SH-SY5Y (cell line): ENCODE results near the gene LRP2.

Experiments
- GATA2 ChIP-seq: IDR thresholded peaks from 2 replicates; pipeline ENCODE4 v1.6.1; 2011; ENCODE audit warnings: mild to moderate bottlenecking, low read depth, low read length
- GATA3 ChIP-seq: IDR thresholded peaks from 2 replicates; pipeline ENCODE4 v1.6.1; 2011; ENCODE audit warnings: low read depth, mild to moderate bottlenecking, low read length, moderate library complexity

DNA sequence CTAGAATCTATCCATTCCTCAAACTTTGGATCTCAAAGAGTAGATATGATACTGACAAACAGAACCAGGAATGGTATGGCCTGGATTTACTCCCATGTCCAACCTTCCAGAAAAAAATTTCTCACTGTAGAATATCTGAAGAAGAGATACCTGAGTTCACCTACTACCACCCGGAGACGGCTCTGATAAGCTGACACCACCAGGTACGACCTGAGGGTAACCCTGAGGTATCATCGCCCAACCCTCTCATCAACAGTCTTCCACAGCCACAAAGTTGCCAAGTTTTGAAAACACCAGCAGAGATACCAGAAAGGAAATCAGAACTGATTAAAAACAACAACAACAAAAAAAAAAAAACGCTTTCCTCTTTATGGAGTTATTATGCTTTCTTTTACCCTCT, 102.9 kb downstream of the LRP2 start:
- no peak for TF ChIP-seq GATA3
- TF ChIP-seq GATA2 = no peak
